Stomach smooth muscle (tissue), 2 donors: ENCODE data around the gene R3HDM2.
"Not testable (repeated sequence)": the region's sequence is repeated elsewhere in the genome, so short reads cannot be mapped to it uniquely, and the experiment has no call there.

Source experiments
- H3K27ac ChIP-seq: one replicate; pipeline ENCODE4 v1.7.0; 2013; ENCODE audit warnings: mild to moderate bottlenecking, low read length, inconsistent platforms
- H3K27me3 ChIP-seq, 2 donors: one replicate each; pipeline ENCODE4 v1.7.0; 2013; ENCODE audit warnings: low read length in 2 of 2; ENCODE audit not compliant: insufficient read depth in 2 of 2, control insufficient read depth in 1 of 2
- H3K36me3 ChIP-seq, 2 donors: one replicate each; pipeline ENCODE4 v1.7.0; 2013; ENCODE audit warnings: low read length in 2 of 2; ENCODE audit not compliant: control insufficient read depth in 2 of 2, insufficient read depth in 2 of 2
- H3K4me1 ChIP-seq: one replicate; pipeline ENCODE4 v1.7.0; 2013; ENCODE audit warnings: low read length; ENCODE audit not compliant: control insufficient read depth, insufficient read depth
- H3K4me3 ChIP-seq, 2 donors: one replicate each; pipeline ENCODE4 v1.7.0; 2013; ENCODE audit warnings: low read length in 2 of 2
- H3K9ac ChIP-seq, 2 donors: one replicate each; pipeline ENCODE4 v1.7.0; 2013; ENCODE audit warnings: low read length in 2 of 2, mild to moderate bottlenecking in 1 of 2
- H3K9me3 ChIP-seq, 2 donors: one replicate each; pipeline ENCODE4 v1.7.0; 2013; ENCODE audit warnings: low read length in 2 of 2; ENCODE audit not compliant: control insufficient read depth in 2 of 2
- donor health status: healthy.
- donor health status: Pancreatic carcinoma.

The R3HDM2 gene

GRCh38 chr12:57435293-57435692 lies 4.5 kb upstream of the R3HDM2 start:
- H3K36me3 ChIP-seq = no peaks in the 10 kb centered on the region
- no peaks in the 10 kb centered on the region for H3K9me3 ChIP-seq
- no peaks in the 10 kb centered on the region for H3K27me3 ChIP-seq
- no peaks in the 10 kb centered on the region for H3K4me1 ChIP-seq
- H3K9ac ChIP-seq = no peak overlapping the region
- no peak overlapping the region for H3K27ac ChIP-seq
- no peak overlapping the region for H3K4me3 ChIP-seq

GRCh38 chr12:57434517-57435223 lies 3.8 kb upstream of the R3HDM2 start, which contains the start of gene INHBC:
Gene INHBC (plus strand): TSS chr12:57434784. CDS start chr12:57434887, 103 bp downstream.
- no peaks in the 10 kb centered on the region for H3K9me3 ChIP-seq
- H3K27ac ChIP-seq = no peak within 1 kb of the TSS
- H3K9ac ChIP-seq = no peak within 1 kb of the TSS
- peaks cover 3% of the 10 kb centered on the region for H3K4me1 ChIP-seq
- H3K27me3 ChIP-seq = no peaks in the 10 kb centered on the region
- H3K4me3 ChIP-seq = no peak within 1 kb of the TSS
- no peaks in the 10 kb centered on the region for H3K36me3 ChIP-seq

GRCh38 chr12:57433370-57433769 lies 2.5 kb upstream of the R3HDM2 start:
- peaks cover 7% of the 10 kb centered on the region for H3K4me1 ChIP-seq
- H3K36me3 ChIP-seq = no peaks in the 10 kb centered on the region
- no peak overlapping the region for H3K4me3 ChIP-seq

GRCh38 chr12:57431654-57432188 lies 878 bp upstream of the R3HDM2 start:
- Histone ChIP-seq H3K9ac (peak overlapping the region in 1 of 2 donors; percentile 99), H3K4me1 (peaks cover 7% of the 10 kb centered on the region), H3K27me3 (no peaks in the 10 kb centered on the region), H3K36me3 (no peaks in the 10 kb centered on the region), H3K9me3 (no peaks in the 10 kb centered on the region), H3K4me3 (peak overlapping the region in 1 of 2 donors; percentile 79), H3K27ac (peak overlapping the region; percentile 85)

More at GRCh38 chr12:57433370-57433769, 2.5 kb upstream of the R3HDM2 start:
- Histone ChIP-seq H3K9ac (no peak overlapping the region), H3K27ac (no peak overlapping the region), H3K27me3 (no peaks in the 10 kb centered on the region), H3K9me3 (no peaks in the 10 kb centered on the region)

GRCh38 chr12:57430112-57430930 lies 522 bp downstream of the R3HDM2 start:
- Histone ChIP-seq H3K27me3 (no peaks in the 10 kb centered on the region), H3K27ac (peak overlapping the region; percentile 85), H3K9ac (peak overlapping the region; percentile 81 to 99), H3K4me1 (peaks cover 7% of the 10 kb centered on the region), H3K9me3 (no peaks in the 10 kb centered on the region), H3K36me3 (peaks cover 0 to 2% of the 10 kb centered on the region in 2 donors), H3K4me3 (peak overlapping the region; percentile 79 to 96)

- H3K36me3 ChIP-seq = peaks cover 0 to 2% of the 10 kb centered on the region in 2 donors
- peak overlapping the region; percentile 81 to 99 for H3K9ac ChIP-seq
- peak overlapping the region; percentile 79 to 96 for H3K4me3 ChIP-seq
- H3K27me3 ChIP-seq = no peaks in the 10 kb centered on the region
- H3K9me3 ChIP-seq = no peaks in the 10 kb centered on the region
- H3K4me1 ChIP-seq = peaks cover 7% of the 10 kb centered on the region
- H3K27ac ChIP-seq = peak overlapping the region; percentile 63
Measured at GRCh38 chr12:57429473-57430111, 1.3 kb downstream of the R3HDM2 start.

GRCh38 chr12:57428965-57429364 lies 1.9 kb downstream of the R3HDM2 start:
- Histone ChIP-seq H3K9ac (peak overlapping the region in 1 of 2 donors; percentile 99), H3K4me3 (no peak overlapping the region), H3K27me3 (no peaks in the 10 kb centered on the region), H3K36me3 (peaks cover 0 to 2% of the 10 kb centered on the region in 2 donors), H3K4me1 (peaks cover 7% of the 10 kb centered on the region), H3K9me3 (no peaks in the 10 kb centered on the region), H3K27ac (no peak overlapping the region)

GRCh38 chr12:57426948-57427347 lies 3.9 kb downstream of the R3HDM2 start:
- H3K9me3 ChIP-seq, H3K4me1 ChIP-seq, H3K36me3 ChIP-seq, H3K9ac ChIP-seq, H3K27ac ChIP-seq, H3K4me3 ChIP-seq, H3K27me3 ChIP-seq: not testable (repeated sequence)

GRCh38 chr12:57420482-57420881 lies 10.4 kb downstream of the R3HDM2 start:
- H3K9me3 ChIP-seq = no peaks in the 10 kb centered on the region
- peaks cover 0 to 6% of the 10 kb centered on the region in 2 donors for H3K36me3 ChIP-seq
- H3K27me3 ChIP-seq = no peaks in the 10 kb centered on the region
- no peaks in the 10 kb centered on the region for H3K4me1 ChIP-seq
- H3K27ac ChIP-seq = no peak overlapping the region
- no peak overlapping the region for H3K9ac ChIP-seq
- no peak overlapping the region for H3K4me3 ChIP-seq

GRCh38 chr12:57419495-57419894 lies 11.3 kb downstream of the R3HDM2 start:
- H3K4me3 ChIP-seq = no peak overlapping the region
- no peaks in the 10 kb centered on the region for H3K4me1 ChIP-seq
- no peak overlapping the region for H3K9ac ChIP-seq
- H3K36me3 ChIP-seq = peaks cover 0 to 6% of the 10 kb centered on the region in 2 donors
- H3K9me3 ChIP-seq = no peaks in the 10 kb centered on the region
- no peak overlapping the region for H3K27ac ChIP-seq
- no peaks in the 10 kb centered on the region for H3K27me3 ChIP-seq
